Measurements from ENCODE around the gene ITGAX.

DNA sequence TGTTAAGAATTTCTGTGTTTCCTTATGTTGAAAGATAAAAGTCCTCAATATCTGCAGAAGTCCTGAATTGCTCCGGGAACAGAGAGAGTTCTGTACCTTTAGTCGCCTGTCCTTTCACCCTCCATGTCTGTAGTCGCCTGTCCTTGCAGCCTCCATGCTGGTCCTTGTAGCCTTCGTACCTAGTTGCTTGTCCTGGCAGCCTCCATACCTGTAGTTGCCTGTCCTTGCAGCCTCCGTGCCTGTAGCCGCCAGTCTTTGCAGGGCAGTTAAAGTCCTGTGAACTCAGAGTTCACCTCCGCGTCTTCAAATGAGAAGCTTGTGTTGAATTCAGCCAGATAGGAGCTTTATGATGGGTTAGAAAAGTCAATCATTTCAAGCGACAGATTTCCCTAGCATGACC lies 19.5 kb upstream of the ITGAX start:
- no peak for TF ChIP-seq POLR2A (IDR thresholded peaks at IDR 0.05; ENCODE audit: borderline replicate concordance, extremely low read depth, insufficient read depth, insufficient read length)
- TF ChIP-seq, protein P1, sequence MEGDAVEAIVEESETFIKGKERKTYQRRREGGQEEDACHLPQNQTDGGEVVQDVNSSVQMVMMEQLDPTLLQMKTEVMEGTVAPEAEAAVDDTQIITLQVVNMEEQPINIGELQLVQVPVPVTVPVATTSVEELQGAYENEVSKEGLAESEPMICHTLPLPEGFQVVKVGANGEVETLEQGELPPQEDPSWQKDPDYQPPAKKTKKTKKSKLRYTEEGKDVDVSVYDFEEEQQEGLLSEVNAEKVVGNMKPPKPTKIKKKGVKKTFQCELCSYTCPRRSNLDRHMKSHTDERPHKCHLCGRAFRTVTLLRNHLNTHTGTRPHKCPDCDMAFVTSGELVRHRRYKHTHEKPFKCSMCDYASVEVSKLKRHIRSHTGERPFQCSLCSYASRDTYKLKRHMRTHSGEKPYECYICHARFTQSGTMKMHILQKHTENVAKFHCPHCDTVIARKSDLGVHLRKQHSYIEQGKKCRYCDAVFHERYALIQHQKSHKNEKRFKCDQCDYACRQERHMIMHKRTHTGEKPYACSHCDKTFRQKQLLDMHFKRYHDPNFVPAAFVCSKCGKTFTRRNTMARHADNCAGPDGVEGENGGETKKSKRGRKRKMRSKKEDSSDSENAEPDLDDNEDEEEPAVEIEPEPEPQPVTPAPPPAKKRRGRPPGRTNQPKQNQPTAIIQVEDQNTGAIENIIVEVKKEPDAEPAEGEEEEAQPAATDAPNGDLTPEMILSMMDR (IDR thresholded peaks at IDR 0.05 in 2 of 3, conservative IDR thresholded peaks at IDR 0.05 in 1 of 3; ENCODE audit: borderline replicate concordance in 1 of 3, insufficient read depth in 1 of 3, low read depth in 2 of 3, low read length in 2 of 3): no peak
- TF ChIP-seq CEBPB (IDR thresholded peaks at IDR 0.05; ENCODE audit: low read depth): no peak
